HG02798 (cell line): ENCODE measurements around the gene NRP1.
"Not testable (repeated sequence)": the region's sequence is repeated elsewhere in the genome, so short reads cannot be mapped to it uniquely, and the experiment has no call there.

ENCODE experiments used
- ATAC-seq: cut with Tn5 transposase; IDR thresholded peaks from one replicate; pipeline ENCODE4 v1.9.1; 2021; ENCODE audit warnings: mild to moderate bottlenecking; ENCODE audit not compliant: unreplicated experiment, poor library complexity

The NRP1 gene

DNA sequence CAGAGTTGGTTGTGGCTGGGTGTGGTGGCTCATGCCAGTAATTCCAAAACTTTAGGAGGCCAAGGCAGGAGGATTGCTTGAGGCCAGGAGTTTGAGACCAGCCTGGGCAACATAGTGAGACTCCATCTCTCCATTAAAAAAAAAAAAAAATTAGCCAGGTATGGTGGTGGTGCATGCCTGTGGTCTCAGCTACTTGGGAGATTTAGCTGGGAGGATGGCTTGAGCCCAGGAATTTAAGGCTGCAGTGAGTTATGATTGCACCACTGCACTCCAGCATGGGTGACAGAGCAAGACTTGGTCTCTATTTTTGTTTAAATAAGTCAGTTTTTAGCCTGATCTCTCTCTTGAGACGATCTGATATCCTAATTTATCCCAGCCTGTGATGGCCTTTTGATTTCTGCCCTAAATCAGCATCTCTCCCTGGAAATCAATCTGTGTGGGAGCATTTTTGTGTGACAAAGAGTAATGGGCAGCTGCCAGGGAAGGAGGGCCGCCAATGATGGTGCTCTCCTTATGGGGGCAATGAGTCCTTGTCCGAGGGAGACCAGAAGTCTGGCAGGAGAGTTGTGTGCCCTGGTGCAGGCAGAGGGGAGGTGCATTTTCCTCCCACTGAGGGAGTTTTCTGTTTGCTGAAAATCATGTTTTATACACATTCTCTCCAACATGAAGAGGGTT is 111.0 kb downstream of the NRP1 start:
- ATAC-seq: no peak

DNA sequence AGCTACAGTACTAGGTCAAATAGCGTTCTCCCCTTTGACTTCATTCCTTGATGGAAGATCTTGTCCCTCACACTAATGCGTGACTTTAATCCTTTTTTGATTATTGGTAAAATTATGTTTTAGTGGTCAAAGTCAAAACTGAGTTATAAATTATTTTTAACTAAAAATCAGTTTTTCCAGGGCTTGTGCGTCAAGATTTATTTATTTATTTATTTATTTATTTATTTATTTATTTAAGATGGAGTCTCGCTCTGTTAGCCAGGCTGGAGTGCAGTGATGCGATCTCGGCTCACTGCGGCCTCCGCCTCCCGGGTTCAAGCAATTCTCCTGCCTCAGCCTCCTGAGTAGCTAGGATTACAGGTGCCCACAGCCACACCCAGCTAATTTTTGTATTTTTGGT is 112.2 kb downstream of the NRP1 start:
- ATAC-seq: not testable (repeated sequence)

DNA sequence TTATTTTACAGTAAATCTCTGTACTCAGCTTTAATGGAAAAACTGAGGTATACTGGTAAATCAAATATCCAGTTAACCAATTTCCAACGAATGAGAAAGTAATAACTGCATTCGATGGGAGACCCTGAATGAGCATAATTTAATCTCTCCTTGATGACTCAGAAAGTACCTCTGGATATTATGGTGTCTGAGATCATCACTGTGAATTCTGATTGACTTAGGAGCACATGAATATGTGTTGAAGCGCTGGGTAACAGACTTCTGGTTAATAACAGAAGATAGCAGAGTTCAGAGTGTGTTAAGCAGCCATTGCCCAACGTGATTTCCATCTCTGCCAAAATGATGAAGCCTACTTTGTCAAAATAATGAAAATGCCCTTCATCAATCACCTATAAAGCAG is 116.6 kb downstream of the NRP1 start:
- ATAC-seq: no peak

DNA sequence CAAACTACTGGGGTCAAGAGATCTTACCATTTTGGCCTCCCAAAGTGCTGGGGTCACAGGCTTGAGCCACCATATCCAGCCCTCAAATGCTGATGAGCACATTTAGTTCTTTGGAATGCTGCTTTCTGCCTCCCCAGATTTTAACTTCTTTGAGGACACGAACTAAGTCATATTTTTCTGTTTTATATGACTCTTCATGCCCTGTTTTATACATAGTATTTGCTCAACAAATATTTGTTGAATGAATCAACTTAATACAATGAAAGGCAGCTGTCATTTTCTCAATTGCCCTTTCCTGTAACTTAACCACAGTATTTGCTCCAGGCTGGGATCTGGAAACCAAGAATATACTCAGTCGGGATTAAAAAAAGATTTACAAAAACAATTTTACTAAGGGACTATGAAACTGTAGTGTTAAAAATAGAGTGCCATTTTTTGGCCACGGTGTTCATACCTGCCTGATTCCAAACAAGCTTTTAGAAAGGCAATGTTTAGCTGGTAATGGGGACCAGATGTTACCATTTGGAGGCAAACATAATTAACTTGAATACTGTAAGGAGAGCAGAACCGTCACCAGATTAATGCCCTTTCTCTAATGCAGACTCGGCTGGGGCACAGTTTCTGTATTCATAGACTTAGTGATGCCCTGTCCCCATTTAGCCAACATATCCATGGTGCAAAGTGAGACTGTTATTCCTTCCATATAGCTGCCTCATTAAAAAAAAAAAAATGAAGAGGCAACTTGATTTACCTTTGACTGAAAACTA is 117.6 kb downstream of the NRP1 start:
- ATAC-seq: no peak

DNA sequence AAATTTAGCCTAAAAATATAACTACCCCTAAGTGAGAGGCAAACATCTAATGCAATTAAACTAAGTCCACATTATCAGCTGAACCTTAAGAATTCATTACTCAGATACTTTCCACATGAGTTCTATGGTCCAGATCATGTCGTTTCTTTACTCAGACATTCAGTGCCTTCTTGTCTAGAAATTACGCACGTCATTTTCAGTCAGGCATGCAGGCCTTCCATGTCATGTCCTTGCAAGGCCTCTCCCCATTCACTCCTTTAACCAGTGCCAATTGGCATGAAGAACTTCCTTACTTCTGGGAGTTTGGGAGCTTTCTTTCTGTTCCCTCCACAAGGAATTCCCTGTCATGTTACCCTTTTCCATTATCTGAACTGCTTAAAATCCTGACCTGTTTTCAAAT is 118.8 kb downstream of the NRP1 start:
- ATAC-seq: no peak

DNA sequence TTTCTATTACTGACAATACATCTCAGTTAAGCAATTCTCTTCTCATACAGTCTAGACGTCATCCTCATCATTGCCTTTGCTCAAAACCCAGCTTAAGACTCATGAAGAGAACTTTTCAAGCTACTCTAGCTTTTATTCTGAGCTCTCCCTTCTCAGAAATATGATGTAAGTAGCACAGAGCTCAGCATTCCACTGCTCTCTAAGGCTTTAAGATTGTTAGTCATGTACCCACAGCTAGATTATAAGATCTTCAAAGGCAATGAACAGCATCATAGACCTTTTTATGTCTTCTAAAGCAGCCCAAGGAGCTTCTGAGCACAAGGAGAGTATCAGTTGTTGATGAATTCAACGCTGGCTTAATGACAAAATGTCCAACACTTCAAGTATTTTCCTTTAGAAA is 119.3 kb downstream of the NRP1 start:
- ATAC-seq: no peak

DNA sequence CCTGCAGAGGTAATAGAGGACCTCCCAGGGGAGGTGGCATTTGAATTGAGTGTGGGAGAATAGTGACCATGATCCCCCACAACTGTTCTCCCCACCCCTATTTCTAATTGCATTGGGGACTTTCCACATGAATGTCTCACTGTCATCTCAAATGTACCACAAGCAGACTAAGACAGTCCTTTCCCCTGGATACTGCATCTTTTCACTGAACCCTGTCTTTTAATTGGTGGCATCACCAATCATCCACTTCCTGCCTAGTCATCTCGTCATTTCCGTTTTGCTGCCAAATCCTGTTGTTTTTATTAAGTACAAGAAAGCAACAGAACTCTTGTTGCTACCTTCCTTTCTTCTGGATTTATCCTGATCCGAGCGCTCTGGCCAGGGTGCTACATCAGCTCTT is 120.3 kb downstream of the NRP1 start:
- no peak for ATAC-seq

DNA sequence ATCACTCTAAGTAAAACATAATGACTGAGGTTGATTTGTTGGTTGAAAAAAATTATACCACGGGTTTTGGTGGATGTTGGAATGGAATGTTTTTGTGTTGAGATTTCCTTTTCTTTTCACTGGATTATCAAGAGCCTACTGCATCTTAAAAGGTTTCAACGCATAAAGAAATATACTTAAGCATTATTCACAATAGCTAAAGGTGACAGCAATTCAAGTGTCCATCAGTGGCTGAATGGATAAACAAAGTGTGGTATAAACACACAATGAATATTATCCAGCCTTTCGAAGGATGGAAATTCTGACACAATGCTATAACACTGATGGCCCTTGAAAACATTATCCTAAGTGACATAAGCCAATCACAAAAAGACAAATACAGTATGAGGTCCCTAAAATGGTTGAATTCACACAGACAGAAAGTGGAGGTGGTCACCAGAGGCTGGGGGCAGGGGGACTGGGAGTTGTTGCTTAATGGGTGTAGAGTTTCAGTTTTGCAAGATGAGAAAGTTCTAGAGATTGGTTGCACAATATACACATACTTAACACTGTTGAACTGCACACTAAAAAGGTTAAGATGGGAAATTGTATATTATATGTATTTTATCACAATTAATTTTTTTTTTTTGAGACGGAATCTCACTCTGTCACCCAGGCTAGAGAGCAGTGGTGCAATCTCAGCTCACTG is 122.3 kb downstream of the NRP1 start:
- no peak for ATAC-seq

DNA sequence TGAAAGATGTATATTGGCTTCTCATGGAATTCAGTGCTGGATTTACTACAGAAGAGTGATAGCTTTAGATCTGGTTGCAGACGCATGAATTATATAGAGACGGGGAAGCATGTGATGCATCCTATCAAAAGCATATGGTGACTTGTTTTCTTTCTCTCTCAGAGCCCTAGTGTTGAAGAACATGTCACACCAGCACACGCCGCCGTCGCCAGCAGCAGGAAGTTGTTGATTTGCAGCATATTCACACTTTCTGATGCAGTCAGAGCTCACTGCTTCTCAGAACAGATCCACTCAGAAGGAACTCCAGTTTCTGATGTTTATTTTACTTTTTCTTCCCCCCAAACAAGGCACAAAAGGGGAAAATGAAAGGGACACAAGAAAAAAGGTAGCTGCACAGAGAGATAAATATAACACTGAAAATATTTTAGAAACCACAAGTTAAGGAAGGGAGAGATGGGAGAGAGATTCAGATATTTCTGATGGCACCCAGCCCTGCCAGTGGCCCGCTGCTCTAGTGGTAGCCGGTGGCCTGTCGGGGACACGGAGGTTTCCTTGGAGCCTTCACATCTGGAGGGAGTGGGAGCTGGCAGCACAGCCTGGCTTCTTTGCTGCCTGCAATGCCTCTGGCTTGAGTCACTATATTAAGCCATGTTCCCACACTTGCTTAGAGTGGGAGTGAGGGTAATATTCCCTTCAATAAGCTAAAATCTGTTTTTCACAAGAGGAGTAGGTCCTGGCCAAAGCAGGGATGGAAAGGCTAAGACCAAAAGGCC is 123.2 kb downstream of the NRP1 start:
- no peak for ATAC-seq

DNA sequence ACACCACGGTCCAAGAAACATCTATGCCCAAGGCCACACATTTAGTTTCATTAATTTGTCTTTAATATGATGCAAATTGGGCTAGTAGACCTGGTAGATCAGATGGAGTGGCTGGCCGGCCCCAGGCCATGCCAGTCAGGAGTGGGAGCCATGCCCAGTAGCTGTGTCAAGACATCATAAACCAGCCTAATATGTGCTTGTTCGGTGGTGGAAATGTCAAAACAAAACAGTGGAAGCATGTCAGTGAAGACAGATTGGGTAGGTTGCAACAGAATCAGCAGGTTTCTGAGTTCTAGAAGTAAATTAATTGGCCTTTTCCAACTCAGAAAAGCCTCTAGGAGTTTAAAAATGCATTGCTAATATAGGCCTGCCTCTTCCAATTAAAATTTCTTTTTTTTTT is 124.7 kb downstream of the NRP1 start:
- ATAC-seq: no peak

DNA sequence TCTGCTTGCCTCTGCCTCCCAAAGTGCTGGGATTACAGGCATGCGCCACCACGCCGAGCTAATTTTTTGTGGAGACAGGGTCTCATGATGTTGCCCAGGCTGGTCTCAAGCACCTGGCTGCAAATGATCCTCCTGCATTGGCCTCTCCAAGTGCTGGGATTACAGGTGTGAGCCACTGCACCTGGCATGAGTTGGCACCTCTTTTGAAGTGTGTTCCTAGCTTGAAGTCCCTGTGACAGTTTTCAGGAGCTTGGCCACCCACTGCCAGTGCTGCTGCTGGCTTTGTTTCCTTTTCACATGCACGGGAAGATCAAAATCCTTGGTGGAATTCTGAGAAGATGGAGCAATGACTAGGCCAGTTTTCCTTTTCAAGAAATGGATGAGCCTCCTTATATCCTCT is 126.3 kb downstream of the NRP1 start:
- no peak for ATAC-seq

DNA sequence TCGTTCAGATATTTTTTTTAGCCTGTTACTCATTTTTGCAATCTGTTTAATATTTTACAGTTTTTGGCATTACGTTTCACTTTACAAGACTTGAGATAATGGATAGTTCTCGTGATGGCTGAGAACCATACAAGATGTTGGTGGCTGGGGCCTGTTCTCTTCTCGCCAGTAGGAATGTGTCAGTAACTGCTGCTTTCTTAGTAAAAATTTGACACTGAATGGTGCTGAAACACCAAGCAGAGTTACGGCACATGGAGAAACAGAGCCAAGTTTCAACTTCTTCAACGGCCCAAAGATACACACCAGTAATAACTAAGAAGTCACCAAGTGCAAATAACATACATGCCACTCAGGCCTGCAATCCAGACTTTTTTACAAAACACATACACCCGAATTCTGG is 130.4 kb downstream of the NRP1 start:
- ATAC-seq: no peak

DNA sequence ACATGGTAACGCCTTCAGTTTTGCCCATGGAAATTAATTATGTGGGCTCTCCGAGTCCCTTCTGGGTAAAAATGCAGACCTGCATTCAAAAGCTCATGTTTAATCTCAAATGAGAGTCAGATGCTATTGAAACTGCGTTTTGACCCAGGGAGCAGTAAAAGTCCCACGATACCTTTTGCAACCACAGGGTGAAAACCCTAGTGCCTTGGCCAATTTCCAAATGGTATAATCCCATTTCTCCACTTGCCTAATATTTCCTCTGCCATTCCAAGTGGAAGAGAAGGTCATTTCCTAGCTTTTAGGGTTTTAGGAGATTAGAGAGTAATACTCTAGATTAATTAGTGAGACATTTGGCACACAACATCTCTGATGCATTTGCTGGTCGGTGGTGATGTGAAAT is 132.5 kb downstream of the NRP1 start:
- no peak for ATAC-seq

DNA sequence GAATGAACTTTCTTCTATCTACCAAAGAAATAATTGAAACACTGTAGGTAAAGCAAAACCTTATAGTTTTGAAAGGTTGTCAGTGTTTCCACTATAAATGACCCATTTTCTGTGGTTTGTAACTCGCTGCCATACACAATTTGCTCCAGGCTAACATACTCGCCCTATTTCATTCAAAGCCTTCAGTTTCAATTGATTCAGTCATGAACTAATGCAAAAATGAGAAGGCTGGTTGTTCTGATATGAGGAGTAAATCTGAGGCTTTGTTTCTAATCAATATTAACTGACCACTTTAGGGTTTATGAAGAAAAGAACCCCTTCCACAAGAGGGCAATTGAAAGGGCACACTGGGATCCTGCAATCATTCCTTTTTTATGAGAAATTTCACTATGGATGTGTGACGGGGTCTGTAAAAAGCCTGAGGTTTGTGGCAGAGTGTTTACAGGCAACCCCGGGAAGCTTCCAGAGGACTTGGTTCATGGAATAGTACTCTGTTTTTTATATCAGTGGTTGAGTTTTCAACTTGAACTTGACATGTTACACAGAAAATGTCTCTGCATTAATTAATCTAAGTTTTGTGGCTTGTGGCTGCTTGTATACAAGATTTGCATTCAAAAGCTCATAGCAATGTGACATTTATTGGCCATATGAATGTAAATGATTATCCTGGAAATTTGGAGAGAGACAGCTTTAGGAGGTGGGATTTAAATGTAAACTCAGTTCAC is 133.2 kb downstream of the NRP1 start:
- ATAC-seq: no peak

DNA sequence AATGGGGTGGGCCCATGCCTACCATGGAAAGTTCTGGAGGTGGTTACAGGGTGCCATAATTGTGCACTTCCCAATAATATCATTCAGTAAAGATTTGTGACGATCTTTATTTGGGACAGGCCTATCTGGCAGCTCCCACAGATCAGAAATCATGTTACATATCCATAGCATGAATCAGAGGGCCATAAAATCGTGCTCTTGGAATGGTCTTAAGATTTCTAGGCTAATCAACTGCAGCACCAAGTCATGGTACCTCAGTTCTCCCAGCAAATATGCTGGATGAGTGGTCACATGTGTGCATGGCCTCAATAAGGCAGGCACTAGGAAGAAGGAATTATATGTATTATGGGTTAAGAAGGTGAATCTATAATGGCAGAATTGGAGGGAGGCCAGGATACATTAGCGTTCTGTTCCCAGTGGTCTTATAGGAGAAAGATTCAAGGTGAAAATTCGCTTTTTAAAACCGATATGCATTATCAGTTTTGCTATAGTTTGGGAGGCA is 134.7 kb downstream of the NRP1 start:
- no peak for ATAC-seq

DNA sequence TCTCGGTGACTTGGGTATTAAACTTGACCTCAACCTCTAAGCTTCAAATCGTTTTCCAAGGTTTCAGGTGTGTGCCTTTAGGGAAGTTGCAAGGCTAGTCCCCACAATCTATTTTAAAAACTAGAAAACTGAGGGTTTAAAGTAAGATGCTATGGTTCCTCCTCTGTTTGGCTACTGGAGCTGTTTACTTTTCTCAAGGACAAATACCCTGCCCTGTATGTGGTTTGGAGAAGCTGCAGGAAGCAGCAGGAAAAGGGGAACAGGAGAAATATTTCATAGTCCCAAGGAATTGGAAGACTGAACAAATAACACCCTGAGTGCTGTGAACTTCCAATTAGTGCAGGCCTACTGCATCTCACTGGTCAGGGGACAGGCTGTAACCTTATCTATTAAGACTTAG is 135.9 kb downstream of the NRP1 start:
- ATAC-seq: no peak

DNA sequence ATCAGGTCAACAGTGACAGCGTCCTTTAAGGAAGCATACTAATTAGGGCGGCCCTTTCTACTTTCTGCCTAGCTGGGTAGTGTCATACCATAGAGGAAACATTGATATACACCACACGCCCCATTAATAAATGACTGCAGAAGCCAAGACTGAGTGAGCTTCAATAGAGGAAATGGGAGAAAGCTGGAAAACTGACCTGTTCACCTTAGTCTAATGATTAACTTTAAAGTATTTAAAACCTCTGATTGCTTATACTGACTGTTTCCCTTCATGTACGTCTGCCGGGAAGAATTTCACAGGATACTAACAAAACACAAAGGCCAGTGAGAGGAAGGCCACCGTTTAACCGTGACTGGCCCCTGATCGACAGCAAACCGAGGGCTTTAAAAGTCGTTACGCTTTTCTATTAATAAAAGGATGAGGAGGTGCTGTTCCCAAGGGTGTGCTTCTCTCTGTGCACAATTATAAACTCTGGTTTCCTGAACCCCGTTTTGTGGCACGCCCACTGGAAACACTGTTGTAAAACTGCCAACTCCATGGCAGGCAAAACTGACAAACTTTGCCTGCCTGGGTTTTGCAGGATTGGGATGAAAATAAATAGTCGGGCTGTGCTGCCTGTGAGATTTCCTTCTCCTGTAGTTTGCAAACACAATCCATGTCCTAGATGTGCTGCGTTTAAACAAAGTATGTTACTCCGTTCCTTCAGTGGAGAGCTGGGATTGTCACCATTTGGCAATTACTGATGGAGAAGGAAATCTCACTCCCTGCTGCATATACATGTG is 137.6 kb downstream of the NRP1 start:
- ATAC-seq: no peak

DNA sequence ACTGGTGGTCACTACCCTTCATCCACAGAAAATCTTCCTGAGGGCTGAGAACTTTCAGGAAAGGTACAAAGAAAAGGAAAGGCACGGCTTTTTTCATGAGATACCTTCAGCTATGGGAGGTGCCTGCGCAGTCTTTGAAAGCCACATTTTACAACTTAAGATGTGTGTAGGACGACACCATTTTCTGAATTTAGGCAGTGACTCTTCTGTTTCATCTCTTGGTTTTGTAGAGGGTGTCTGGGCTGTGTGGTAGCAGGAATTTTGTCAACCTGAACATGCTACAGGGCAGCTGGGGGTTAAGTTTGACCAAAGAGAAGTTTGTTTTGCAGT is 138.1 kb downstream of the NRP1 start:
- no peak for ATAC-seq

DNA sequence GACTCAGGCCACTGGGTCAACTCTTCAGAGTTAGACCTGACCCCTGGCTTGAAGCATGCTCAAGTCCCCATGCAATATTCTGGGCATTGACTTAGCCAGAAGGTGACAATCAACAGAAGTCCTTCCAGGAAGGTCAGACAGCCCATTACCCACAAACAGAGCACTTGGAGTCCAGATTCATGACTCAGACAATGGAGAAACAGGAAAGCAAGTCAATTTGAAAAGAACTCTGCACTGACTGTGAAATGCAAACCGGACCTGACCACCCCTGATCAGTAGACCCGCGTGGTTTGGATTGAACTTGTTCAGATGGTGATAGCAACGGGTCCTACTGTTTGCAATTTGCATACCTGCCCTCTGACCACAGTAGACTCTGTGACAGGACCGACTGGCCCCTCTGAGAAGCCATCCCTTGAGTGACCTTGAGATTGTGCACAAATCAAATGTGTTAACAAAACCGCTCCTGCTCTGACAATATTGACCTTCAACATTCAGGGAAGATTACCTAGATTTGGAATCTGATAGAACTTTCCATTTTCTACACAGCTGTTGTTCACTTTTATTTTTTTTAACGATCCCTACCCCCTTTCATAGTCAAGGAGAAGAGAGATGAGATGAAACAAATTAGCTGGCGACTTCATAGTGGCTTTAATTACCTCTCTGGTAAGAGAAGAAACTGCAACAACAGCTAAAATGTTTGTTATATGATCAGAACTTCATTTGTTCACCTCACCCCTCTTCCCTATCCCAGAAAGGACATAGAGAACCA is 138.7 kb downstream of the NRP1 start:
- ATAC-seq: no peak
